ENCODE measurements around the gene MYO3B.

- no peak for TF ChIP-seq CTCF (IDR thresholded peaks at IDR 0.05; ENCODE audit: low read depth, low read length, poor library complexity, severe bottlenecking)
- TF ChIP-seq EZH2phosphoT487 (IDR thresholded peaks at IDR 0.05; ENCODE audit: borderline replicate concordance, low read length): no peak
These were observed 29.8 kb upstream of the MYO3B start for GRCh38 chr2:170148161-170148560.

Data from DOHH2 (cell line).